AG08396 (cell line): ENCODE results near the gene NUDCD3.

Experiments
- DNase-seq: peaks from one replicate; pipeline ENCODE4 v3.0.0; 2012; ENCODE audit warnings: low spot score, mixed read lengths

Gene NUDCD3

DNA sequence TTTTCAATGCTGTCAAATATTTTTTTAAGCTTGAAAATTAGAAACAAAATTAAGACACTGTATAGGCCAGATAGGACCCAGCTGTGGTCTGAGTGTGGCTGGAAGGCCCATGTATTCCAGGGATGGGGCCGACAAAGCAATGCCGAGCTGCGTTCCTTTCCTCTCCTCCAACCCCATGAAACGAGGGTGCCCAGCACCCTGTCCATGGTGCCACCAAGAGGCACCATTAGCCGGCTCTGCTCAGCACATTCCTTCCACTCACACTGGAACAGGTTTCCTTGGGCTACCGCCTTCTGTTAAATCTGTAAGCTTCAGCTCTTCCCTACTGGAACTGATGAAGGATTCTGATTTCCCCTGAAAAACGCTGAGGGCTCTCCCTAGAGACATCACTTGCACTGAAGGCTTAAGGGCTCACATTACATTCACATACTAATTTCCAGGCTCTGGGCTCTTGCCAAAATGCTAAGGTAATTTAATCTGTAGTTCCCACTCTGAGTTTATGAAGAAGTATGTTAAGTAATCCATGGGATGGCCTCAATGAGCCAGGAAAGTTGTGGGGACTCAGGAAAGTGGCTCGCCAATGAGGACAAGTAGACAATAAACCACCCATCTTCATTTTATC is 91.4 kb downstream of the NUDCD3 start:
- no peak for DNase-seq

DNA sequence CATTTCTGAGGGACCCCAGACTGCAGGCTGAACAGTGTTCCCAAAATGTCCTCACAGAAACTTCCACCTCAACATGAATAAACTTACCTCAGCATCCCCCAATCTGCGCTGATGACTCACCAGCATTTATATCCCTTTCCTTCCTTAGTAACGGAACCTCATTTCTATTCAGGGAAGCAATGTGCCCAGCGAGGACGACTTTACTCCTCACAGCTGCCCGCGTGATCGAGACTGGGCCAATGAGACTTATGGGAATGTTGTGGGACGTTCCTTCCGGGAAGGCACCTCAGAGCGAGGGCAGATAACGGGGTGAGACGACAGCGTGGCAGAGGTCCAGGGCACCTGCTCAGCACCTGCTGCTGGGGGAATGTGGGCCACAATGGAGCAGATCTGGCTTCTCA is 91.9 kb downstream of the NUDCD3 start:
- no peak for DNase-seq

DNA sequence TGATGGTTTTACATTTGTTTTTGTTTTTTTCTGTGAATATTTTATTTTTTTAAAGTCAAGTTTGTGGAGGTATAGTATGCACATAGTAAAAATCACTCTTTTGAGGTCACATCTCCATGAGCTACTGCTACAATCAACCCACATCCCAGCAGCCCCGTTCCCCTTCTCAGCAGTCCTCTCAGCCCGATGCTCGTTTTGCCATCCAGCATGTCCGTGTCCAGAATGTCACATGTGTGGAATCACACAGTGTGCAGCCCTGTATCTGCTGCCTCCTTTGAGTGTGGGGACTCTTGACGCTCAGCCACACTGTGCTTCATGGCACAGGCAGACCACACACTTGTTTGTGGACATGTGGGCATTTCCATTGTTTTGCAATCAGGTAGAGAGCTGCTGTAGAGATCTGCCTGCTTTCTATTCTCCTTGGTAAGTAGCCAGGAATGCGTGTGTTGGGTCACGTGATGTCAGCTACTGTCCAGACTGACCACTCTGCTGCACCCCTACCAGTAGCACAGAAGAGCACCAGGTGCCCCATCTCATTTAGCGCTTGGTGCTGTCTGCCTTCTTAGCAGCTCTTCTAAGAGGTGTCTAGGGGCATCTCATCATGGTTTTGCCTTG is 93.4 kb downstream of the NUDCD3 start:
- peak; percentile 45 for DNase-seq

DNA sequence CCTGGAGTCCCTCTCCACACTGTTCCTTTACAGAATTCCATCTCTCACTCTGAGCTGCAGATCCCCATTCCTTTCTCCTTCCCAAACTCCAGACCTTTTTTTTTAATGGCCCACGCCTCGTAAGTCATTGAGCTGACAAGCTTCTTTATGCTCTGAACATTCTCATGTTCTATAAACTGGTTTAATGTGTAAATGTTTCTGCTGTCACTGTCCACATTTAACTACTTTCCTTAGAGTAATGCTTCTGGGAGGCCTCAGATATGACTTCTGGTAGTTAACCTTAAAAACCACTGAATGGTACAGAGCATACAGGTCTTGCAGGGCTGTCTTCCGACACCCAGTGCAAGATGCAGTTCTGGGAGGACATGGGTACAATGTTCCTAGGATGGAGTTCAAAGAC is 94.0 kb downstream of the NUDCD3 start:
- DNase-seq: no peak

DNA sequence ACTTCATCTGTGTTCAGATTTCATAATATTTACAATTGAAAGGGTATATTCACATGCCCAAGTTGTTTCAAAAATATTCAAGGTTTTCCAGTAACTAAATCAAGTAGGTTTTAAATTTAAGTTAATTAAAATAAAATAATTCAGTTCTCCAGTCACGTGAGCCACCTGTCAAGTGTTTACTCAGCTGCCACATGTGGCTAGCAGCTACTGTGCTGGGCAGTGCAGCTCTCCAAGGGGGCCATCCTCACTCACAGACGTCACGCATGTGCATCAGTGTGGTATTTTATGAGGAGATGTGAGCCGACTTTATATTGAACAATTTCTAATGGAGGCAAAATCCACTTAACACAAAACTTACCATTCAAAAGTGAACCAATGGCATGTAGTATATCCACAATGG is 95.4 kb downstream of the NUDCD3 start:
- no peak for DNase-seq

DNA sequence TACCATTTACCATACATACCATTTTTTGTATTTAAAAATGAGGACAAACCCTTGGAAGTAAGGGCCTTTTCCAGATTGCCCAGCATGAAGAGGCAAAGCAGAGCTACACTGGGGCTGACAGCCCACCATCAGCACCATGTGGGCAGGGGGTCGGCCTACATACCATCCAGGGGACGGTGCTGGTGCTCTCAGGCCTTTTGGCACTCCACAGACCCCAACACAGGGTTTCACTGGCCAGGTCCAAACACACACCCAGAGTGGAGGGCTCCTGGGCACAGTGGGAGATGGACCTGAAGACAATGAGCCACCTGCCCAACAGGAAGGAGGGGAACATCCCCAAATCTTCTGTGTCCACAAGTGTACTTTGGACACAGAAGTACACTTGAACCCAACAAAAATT is 95.8 kb downstream of the NUDCD3 start:
- no peak for DNase-seq

DNA sequence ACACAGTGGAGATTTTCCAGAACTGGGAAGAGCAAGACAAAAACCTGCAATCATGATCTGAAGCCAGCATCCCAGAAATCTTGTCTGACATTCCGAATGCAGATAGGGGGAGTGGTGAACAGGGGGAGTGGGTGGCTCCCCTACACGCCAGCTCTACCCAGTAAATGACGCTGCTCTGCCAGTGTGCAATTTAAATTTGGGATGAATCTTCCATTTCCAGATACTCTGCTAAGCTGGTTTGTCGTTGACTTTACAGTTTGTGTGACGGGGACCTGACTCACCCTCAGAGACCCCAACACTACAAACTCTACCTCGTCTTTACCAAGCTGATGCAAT is 96.4 kb downstream of the NUDCD3 start:
- no peak for DNase-seq

DNA sequence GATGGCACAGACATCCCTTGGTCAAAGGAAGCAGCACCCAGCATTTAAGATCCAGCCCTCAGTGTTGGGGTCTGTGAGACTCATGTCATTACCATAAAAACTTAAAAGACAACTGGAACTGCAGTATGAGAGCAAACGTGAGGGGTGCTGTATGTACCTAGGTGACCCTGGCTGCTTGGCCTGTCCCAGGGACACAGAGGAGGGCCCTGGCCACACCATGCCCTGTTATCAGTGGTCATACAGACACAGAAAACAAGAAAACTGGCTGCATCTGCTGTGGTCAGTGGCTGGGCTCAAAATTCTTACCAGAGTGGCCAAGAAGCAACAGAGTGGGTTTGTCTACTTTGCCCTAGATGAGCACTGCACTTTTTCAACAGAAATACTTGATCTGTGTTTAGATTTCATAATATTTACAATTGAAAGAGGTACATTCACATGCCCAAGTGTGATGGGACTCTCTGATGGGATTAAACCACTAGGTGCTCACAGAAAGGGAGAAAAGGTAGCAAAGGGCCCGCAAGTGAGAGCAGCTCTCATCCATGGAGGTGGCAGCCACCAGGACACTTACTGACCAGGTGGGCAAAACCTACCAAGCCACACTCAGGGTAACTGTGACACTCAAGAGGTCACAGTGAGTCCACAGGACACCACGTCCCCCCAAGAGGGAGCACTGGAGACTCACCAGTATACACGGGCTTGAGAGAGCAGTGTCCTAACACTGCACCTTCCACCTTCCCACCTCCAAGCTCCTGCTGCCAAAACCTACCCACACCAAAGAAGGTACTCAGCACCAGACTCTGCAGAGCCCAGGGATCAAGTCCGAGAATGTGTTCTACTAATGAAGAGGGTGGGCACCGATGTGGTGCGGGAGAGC is 97.0 kb downstream of the NUDCD3 start:
- no peak for DNase-seq

DNA sequence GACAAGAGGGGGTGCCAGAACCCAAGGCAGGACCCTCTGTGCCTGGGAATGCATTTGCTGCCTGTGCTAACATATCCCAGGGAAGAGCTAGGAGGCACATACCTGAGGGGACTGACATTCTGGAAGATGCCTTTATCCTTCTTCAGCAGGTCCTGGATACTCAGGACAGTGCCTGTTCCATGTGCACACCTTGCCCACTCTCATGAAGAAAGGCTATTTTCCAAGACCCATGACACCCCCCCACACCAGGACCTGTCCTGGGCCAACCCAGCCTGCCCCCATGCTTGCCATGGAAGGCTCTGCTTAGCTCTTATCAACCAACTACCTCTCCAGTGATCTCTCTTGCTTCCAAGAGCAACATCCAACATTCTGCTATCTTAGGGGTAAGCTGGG is 97.8 kb downstream of the NUDCD3 start:
- no peak for DNase-seq

DNA sequence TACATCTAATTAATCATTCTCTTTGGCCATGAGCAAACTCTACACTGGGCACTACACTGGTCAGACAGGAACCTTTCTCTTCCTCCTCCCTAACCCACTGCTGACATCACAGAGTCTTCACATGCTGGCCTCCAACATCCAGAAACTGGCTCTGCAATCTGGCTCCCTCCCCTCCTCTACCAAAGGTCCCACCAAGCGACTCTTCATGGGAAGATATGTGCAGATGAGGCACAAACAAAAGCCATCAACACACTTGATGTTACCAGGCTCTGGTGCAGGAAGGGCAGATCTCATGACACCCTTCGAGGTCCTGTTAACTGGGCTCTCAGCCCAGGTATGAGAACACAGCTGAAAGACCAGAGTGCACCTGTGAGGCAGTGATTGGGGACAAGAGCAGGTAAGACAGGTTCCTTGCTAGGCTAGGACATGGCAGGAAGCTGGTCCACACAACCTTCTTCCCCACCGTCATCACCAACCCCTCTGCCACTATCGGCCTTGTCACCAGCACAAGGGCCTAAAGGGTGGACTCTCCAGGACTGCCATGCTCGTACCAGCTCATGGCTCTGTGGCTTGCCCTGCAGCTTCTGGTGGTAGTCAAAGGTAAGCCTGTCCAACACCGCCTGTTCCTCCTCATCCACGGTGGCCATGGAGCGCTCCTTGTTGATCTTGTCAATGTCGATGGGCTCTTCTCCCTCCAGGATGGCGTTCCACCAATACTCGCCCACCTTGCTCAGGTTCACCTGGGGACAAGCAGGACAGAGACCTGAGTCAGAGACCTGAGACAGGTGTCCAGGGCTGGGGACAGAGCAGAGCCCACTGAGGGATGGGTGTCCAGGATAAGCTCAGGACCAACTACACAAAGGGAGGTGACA is 98.5 kb downstream of the NUDCD3 start:
- DNase-seq: no peak

DNA sequence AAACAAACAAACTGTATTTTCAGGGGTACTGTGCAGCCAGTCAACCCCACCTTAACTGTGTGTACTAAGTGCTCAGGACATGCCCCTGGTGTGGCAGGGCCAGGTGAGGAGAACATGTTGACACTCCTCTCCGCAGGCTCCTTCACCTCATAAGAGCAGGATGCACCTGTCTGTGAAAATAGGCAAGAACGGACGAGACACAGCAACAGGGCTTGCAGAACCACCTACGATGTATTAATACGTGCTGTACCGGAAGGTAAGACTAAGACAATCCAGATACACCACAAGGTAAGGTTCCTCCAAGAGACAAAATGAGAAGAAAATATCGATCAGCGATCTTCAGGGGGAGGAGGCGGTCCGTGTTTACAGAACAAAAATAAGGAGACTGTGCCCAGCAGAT is 99.3 kb downstream of the NUDCD3 start:
- DNase-seq: no peak

DNA sequence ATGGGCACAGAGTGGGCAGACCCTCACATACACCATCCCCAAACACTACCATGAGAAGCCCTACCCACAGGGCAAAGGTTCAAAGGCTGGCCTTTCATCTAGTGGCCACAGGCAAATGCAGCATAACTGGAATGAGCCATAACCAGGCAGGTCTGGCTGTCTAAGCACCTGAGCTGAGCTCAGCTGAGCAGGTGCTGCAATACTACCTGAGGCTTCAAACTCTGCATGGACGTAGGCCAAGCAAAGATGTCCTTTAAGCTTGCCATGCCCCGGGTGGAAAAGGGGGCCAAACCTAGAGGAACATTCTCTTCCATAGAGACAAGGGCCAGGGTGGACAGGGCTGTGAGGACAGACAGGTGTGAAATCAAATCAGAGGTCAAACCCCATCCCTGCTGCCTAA is 99.8 kb downstream of the NUDCD3 start:
- no peak for DNase-seq

DNA sequence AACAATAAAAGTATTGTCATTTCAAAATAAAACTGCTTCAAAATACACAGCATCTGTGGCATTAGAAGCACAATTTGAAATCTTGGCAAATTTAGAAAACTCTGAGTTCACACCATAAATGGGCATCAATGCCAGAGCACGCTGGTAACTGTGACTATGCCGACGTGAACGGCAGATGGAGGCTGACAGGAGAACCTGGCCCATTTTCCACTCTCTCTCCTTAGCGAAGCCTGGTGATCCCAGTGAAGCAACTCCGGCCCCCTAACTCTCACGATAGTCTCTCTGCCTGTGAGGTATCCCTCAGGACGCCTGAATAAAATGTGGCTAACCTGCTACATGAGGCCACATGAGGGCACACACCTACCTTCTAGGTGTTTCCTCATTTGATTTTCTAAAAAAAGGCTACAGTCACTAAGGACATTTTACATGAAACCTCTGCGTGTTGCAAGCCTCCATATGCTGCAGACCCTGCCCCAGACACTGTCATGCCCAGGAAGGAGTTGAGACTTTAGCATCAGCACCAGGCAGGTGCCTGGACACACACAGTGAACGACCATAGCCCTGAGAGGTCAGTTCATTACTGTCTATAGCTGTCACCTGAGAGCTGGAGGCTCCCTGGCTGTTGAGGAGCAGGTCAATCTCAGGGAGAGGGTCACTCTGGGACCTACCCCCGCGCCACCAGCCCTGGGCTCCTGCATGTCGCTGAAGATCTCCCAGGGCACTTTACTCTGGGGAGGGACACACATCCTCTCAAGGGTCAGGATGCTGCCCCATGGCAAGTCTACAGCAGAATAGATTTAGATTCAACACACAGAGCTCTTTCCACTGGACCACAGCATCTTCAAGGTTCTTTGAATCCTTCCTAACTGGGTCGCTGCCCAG is 102.1 kb downstream of the NUDCD3 start:
- DNase-seq: no peak

DNA sequence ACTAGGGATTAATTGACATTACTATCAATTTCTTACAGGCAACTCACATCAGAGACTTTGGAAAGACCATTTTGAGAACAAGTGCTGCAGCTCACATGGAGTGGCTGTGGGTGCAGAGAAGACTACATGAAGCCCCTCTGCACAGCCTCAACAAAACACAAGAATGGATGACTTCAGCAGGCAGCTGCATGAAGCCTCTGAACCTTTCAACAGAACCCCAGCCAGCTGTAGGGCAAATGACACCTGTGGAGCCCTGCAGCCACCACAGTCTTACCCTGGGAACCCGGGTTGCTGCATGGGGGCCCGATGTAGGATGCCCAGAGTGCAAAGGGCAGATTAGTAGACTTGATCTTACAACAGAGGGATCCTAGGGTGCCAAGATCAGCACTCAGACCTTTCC is 103.1 kb downstream of the NUDCD3 start:
- DNase-seq: no peak

DNA sequence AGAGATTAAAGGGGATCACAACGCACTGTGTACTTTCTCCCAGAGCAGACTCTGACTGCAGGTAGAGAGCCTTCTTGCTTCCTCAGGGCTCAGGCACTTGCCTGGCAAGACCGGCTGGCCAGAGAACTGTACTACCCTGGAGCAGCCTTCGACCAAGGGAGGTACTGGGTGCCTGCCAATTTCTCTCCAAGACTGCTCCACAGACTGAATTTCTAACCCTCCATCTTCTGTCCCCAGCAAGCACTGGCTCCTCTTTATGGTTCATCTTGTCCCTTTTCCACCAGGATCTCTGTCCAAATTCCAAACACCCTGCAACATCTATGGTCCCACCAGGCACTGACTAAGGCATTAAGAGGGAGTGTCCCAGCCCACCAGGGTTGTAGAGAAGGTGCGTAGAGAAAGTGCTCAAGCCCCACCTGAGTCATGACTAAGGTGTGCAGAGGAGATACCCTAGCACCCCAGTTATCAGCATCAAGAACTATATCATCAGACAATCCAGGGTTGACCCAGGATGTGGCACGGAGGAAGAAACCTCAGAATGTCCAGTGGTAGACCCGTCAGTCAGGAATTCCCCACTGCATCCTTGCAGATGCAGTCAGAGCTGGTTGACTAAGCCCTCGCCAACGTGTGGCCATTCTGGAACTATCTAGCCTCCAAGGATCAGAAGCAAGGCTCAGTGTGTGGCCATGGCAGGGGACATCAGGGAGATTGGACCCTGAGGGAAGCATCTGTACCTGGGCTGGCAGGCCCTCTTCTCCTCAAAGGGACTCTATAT is 104.1 kb downstream of the NUDCD3 start:
- no peak for DNase-seq

DNA sequence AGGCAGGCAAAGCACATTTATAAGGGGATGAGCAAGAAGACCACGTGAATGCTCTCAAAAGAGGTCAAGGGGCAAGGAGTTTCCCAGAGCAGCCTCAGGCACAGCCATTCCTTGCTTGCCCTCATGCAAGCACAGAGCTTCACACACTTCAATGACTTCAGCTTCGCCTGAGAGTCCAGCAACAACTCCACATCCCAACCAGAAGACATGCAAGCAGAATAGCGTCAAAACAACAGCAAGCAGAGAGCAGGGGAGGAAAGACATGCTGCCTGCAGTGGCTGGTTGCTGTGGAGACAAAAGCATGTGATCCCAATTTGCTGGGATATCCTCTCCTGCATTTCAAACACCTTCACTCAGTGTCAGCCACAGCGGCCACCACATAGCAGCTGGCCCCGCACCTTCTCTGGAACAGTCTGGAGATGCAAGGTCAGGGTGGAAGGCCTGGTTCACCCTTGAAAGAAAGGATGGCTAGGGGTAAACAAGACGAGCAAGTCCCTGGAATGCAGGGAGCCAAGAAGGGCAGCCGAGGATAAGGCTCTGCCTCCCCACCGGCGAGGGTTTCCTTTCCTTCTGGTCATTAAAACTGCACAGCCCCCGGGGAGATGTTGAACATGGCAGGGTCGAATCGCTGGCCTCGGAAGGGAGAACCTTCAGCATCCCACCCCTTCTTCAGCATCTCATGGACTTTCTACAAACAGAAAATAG is 104.9 kb downstream of the NUDCD3 start:
- no peak for DNase-seq

DNA sequence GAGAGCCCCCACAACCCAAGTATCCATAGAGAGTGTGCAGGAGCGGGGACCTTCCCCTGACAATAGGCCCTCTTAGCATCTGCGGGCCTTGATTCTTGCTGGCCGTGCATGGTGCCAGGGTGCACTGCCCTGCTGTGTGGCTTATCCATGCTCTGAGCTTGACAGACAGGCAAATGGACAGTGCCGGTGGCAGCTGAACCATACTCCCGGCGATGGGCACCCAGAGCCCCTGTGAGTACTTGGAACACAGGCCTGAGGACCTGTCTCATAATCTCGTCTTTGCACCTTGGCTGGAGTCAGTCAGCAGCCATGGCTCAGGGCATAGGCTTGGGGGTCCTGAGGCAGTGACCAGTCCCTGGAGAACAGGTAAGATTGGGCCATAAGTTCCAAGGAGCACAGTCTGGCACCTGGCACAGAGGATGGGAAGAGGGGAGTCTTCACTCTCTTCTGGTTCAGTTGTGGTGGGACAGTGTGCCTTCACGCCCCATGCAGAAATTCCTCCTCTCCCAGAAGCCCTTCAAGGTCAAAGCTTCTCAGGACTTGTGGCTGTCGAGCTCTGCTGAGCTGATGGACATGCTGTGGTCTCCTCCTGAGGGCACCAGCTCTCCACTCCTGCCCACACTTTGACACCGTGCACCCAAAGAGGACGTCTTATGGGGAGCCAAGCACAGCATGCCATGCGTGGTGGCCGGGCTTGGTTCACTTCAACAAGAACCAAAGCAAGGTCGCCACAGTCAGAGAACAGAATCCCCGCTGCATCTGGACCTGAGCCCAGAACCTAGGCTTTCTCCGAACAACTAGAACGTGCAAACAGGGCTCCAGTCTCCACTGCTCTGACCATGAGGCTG is 105.6 kb downstream of the NUDCD3 start:
- no peak for DNase-seq

DNA sequence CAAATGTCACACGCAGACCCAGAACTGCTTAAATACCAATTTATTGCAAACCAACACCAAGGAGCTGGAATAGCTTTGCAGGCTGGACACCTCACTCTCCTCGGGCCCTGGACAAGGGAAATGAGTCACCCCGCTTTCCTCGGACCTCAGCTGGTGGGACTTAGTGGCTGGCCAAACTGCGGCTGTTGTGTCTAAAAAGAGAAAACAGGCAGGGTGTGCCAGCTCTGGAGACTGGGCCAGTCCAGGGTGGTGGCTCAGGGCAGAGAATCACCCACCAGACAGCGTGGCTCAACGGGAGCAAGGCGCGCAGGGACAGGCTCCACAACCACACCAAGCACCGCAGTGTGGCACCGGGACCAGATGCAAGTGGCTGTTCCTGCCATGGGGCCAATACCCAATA is 106.9 kb downstream of the NUDCD3 start:
- DNase-seq: peak; percentile 75
